ENCODE measurements around the gene FOXR2.

FOXR2 gene

GRCh38 chrX:55623100-55623499, at the start of gene FOXR2:
TSS of gene FOXR2 (plus strand) at chrX:55623400. CDS start at chrX:55623712, 312 bp downstream.
- FAIRE-seq: no peak

GRCh38 chrX:55579115-55579514, 44.1 kb upstream of the FOXR2 start:
- FAIRE-seq: no peak

GRCh38 chrX:55582447-55582846, 40.8 kb upstream of the FOXR2 start:
- no peak for FAIRE-seq

GRCh38 chrX:55593296-55593695, 29.9 kb upstream of the FOXR2 start:
- no peak for FAIRE-seq

GRCh38 chrX:55593756-55594257, 29.4 kb upstream of the FOXR2 start:
- FAIRE-seq: no peak

GRCh38 chrX:55598333-55598732, 24.9 kb upstream of the FOXR2 start:
- FAIRE-seq: no peak

GRCh38 chrX:55619547-55619946, 3.7 kb upstream of the FOXR2 start:
- FAIRE-seq: peak; percentile 10

- no peak for FAIRE-seq
Measured at GRCh38 chrX:55624403-55624802, 1.2 kb downstream of the FOXR2 start.

- FAIRE-seq: no peak
Measured at GRCh38 chrX:55636109-55636508, 12.9 kb downstream of the FOXR2 start.

- FAIRE-seq: no peak
Measured at GRCh38 chrX:55638933-55639332, 15.7 kb downstream of the FOXR2 start.

GRCh38 chrX:55640854-55641253, 17.7 kb downstream of the FOXR2 start:
- FAIRE-seq: no peak

- FAIRE-seq: no peak
Measured at GRCh38 chrX:55648434-55648833, 25.2 kb downstream of the FOXR2 start.

- FAIRE-seq: no peak
Measured at GRCh38 chrX:55659931-55660330, 36.7 kb downstream of the FOXR2 start.

GRCh38 chrX:55663584-55663983, 40.4 kb downstream of the FOXR2 start:
- no peak for FAIRE-seq

- no peak for FAIRE-seq
Measured at GRCh38 chrX:55668084-55668483, 44.9 kb downstream of the FOXR2 start.

Data from colon (tissue), 2 donors.